GM18502 (cell line): ENCODE data around the gene SCART1.
"Not testable (repeated sequence)": the region's sequence is repeated elsewhere in the genome, so short reads cannot be mapped to it uniquely, and the experiment has no call there.

Experiments used
- ATAC-seq: cut with Tn5 transposase; IDR thresholded peaks from one replicate; pipeline ENCODE4 v1.9.1; 2021; ENCODE audit warnings: mild to moderate bottlenecking; ENCODE audit not compliant: unreplicated experiment, poor library complexity

Gene SCART1

GRCh38 chr10:133431888-133432613 is 21.7 kb upstream of the SCART1 start:
- ATAC-seq: not testable (repeated sequence)

- ATAC-seq: not testable (repeated sequence)
These were observed 21.0 kb upstream of the SCART1 start for GRCh38 chr10:133432789-133433188.

- ATAC-seq: no peak
These were observed 15.0 kb upstream of the SCART1 start for GRCh38 chr10:133438711-133439273.

DNA sequence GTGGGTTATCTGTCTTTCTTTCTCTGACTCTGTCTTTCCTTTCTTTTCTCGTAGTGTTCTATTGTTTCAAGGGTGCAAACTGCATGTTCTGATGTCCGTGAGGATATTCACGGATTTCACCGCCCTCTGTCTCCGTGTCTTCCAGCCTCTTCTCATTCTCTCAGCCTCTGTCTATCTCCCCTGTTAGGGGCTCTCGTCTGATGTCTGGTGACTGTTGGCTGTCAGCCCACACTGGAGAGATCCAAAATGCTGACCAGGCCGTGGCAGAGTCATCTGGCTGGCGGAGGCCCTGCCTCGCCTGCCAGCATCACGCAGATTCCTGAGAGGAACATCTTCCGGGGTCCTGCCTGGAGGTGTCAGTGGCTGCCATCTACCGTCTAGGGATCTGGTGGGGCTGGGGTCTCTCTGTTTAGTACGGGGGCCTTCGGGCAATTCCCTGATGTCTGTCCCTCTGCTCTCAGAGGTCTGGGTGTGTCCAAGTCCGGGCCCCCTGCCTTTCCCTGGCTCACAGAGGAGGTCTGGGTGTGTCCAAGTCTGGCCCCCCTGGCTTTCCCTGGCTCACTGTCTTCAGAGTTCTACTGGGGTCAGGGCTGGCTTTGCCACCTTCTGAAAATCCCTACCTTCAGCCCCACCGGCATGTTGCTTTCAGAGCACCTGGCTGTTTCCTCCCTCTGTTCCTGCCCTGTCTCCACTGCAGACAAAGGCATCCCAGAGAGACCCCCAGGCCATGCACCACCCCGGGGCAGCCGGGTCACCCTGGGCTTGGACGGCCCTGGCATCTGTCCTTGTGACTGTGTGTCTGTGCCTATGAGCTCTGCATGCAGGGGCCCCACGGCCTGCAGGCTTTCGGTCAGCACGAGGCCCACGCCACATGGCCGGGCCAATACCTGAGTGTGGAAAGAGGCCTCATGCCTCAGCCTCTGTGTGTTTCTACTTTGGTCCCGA is 14.0 kb upstream of the SCART1 start:
- no peak for ATAC-seq

GRCh38 chr10:133440633-133441285 is 13.0 kb upstream of the SCART1 start:
- ATAC-seq: no peak

DNA sequence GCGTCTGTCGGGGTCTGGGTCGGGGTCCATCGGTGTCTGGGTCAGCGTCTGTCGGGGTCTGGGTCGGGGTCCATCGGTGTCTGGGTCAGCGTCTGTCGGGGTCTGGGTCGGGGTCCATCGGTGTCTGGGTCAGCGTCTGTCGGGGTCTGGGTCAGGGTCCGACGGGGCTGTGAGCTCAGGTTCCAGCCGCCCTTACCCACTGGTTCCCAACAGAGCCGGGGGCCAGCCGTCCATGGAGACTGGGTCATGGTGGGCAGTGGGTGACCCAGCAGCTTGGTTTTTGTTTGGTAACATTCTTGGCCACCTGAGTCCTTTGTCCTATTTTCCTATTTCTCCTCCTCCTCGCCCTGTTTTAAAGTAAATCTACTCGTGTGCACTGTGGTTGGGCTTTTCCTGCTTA is 12.4 kb upstream of the SCART1 start:
- not testable (repeated sequence) for ATAC-seq

GRCh38 chr10:133441780-133442179 is 12.0 kb upstream of the SCART1 start:
- no peak for ATAC-seq

- no peak for ATAC-seq
These were observed 11.4 kb upstream of the SCART1 start for GRCh38 chr10:133442191-133442966.

DNA sequence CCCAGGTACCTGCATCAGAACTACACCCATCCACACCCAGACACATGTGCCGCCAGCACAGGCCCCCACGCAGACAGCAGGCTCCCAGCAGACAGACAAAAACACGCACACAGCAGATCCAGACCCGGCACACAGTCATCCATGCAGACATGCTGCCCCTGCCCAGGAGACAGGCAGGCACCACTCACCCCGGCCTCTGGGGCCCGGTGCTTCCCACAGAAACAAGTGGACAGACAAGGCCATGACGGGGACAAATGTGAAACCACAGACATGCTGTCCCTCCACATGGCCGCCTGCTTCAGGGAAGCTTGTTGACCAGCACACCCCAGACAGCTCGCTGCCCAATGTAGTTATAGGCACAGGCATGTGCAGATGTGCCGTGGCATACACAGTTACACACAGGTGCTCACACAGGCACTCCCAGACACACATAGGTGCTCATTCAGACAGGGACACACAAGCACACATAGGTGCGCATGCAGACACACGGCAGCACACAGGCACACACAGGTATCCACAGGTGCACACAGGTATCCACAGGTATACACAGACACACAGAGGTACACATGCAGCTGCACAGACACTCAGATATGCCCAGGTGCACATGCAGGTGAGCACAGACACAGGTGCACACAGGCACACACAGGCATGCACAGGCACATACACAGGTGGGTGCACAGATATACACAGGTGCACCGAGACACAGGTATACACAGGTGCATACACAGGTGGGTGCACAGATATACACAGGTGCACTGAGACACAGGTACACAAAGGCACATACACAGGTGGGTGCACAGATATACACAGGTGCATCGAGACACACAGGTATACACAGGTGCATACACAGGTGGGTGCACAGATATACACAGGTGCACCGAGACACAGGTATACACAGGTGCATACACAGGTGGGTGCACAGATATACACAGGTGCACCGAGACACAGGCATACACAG is 10.5 kb upstream of the SCART1 start:
- no peak for ATAC-seq

DNA sequence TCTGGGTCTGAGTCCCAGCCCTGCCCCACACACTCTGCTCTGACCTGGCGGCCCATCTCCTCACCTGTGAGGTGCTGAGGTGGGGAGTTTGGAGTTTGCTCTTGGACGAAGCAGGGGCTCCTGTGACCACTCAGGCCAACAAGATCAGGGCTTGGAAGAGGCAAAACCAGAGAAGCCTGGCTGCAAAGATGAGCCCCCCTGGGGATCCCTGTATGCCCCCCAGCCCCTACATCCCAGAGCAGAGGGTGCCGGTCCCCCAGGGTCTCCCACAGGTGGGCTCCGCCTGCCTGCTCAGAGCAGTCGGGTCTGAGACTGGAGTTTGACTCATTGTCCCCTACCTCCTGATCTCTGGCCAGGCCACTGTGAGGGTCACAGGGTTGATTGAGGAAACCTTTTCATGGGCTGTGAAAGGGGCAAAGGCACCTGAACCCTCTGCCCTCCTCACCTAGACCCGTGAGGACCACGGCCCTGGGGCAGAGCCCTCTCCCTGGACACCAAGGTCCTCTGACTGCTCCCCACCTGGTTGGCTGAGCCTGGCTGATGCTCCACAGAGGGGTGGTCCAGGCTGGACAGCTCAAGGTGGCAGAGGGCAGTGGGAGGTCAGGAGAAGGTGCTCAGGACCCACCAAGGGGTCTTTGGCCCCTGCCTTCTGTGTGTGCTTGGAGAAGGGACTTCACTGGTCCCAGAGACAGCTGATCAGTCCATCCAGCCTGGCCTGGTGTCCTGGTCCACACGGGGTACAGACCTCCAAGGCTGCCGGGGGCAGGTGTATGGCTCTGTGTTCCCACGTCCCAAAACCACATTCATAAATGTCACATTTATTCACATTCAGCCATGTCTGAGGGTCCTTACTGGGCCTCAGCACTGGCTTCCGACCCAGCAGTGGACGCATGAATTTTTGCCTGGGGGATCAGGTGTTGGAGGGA is 9.1 kb upstream of the SCART1 start:
- ATAC-seq: no peak

DNA sequence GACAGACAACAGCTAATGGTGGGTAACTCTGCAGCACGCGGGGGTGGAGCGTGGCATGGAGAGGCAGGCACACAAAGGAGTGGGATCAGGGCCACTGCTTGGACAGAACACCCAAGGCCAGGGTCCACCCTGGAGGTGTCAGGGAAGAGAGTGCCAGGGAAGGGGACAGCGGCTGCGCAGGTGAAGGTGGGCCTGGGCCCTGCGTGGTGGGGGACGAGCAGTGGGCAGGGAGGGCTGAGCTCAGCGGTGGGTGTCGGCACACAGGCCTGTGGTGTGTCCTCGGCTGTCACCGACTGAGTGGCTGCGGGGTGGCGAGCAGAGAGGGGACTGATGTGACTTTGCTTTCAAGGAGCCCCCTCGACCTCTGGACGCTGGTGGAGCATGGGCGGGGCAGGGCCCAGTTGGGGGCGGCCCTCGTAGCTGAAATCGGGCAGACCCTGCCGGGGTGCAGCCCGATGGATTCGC is 8.4 kb upstream of the SCART1 start:
- ATAC-seq: no peak

- no peak for ATAC-seq
These were observed 7.7 kb upstream of the SCART1 start for GRCh38 chr10:133445751-133446708.

DNA sequence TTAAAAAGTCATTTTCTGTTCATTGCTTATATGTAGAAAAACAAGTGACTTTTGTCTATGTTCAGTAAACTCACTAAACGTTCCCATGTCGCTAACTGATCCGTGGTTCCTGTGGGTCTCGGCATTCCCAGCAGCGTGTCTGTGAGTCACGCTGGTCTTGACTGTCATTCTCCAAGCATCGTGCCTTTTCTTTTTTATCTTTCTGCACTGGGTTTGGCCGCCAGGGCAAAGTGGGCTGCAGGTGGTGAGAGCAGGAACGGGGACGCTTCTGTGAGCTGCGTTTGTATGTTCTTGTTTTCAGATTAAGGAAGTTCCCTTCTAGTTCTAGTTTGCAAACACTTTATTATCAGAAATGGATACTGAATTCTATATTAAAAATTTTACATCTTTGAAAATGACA is 6.8 kb upstream of the SCART1 start:
- ATAC-seq: no peak

DNA sequence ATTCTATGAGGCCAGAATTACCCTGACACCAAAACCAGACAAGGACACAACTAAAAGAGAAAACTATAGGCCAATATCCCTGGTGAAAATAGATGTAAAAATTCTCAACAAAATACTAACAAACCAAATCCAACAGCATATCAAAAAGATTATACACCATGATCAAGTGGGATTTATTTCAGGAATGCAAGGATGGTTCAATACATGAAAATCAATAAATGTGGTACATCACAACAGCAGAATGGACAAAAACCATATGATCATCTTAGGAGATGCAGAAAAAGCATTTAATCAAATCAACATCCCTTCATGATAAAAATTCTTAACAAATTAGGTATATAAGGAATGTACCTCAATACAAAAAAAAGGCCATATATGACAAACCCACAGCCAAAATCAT is 5.6 kb upstream of the SCART1 start:
- no peak for ATAC-seq

DNA sequence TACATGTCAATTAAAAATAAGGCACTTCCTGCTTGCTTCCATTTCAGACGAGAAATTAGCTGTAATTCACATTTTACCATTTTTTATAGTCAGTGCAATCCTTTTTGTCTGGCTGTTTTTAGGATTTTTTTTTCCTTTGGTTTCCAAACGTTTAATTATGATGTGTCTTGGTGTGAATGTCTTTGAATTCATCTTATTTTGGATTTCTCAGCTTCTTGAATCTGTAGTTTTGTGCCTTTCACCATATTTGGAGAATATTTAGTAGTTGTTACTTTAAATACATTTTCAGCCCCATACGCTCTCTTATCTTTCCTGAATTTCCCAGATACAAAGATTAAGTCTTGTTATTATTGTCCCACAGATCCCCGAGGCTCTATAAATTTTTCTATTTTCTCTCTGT is 2.4 kb upstream of the SCART1 start:
- no peak for ATAC-seq

- ATAC-seq: no peak
These were observed 1.3 kb upstream of the SCART1 start for GRCh38 chr10:133452453-133452852.
